Esophagus (tissue), 2 donors: ENCODE results near the gene ATP6V0C. TPM values are rescaled to one million over a fixed set of nuclear protein-coding genes. Genes with fewer than 3 reads are reported as not detected.

ENCODE experiments used
- H3K27ac ChIP-seq, 2 donors: one replicate each; pipeline ENCODE4 v1.5.1; 2013; ENCODE audit warnings: low read depth in 2 of 2, mild to moderate bottlenecking in 2 of 2, inconsistent platforms in 1 of 2, low read length in 1 of 2, moderate library complexity in 1 of 2
- H3K27me3 ChIP-seq, 2 donors: one replicate each; pipeline ENCODE4 v1.6.1; 2013; ENCODE audit warnings: low read length in 2 of 2, control low read depth in 1 of 2, mild to moderate bottlenecking in 1 of 2; ENCODE audit not compliant: insufficient read depth in 2 of 2, control insufficient read depth in 1 of 2
- H3K36me3 ChIP-seq, 2 donors: one replicate each; pipeline ENCODE4 v1.6.1; 2013; ENCODE audit warnings: low read length in 1 of 2; ENCODE audit not compliant: control insufficient read depth in 2 of 2, insufficient read depth in 2 of 2
- H3K4me1 ChIP-seq, 2 donors: one replicate each; pipeline ENCODE4 v1.6.1; 2013; ENCODE audit warnings: low read length in 1 of 2; ENCODE audit not compliant: control insufficient read depth in 2 of 2, insufficient read depth in 2 of 2
- H3K4me3 ChIP-seq, 2 donors: one replicate each; pipeline ENCODE4 v1.5.1; 2013; ENCODE audit warnings: low read length in 2 of 2, mild to moderate bottlenecking in 2 of 2, low read depth in 1 of 2, moderate library complexity in 1 of 2
- H3K9me3 ChIP-seq, 2 donors: one replicate each; pipeline ENCODE4 v1.6.1; 2013; ENCODE audit warnings: mild to moderate bottlenecking in 2 of 2, low read depth in 1 of 2, low read length in 1 of 2, moderate library complexity in 1 of 2; ENCODE audit not compliant: control insufficient read depth in 2 of 2, insufficient read depth in 1 of 2
- WGBS, 2 donors: extraction: QIAGEN DNeasy Blood & Tissue Kit; methylation state at CpG; one replicate each; pipeline ENCODE4 v1.1.7; 2013; 5-methylcytosine and 5-hydroxymethylcytosine counted together
- polyA plus RNA-seq, 2 donors: library from polyadenylated mRNA; stranded (reverse); fragments of 200-250 nt; gene quantifications; one replicate each; pipeline ENCODE4 v1.2.3, GENCODE V29; 2013
- donor health status: healthy with polysubstance abuse.
- donor health status: Bipolar disorder and iron deficiency.

ATP6V0C gene
- polyA plus RNA-seq, 2 donors, result 196 to 214 TPM

DNA sequence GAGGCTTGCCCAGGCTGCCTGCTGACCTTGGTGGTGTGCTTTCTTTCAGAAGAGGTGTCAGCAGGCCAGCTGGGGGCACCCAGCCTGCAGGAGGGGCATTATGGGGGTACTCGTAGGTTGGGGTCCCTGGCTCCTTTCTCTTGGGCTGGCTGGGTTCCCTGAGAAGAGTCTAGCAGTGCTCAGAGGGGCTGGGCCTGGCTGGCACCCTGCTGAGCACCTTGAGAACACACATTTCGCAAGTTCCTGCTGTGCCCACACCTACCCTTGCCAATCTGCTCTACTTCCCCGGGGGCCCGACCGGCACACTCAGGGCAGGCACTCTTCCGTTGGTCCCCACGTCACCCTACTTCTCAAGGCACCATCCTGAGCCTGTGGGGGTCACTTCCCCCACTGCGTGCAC lies 12.4 kb downstream of the ATP6V0C start:
- Histone ChIP-seq H3K27me3 (no peaks in the 10 kb centered on the region), H3K27ac (no peak overlapping the region), H3K36me3 (peaks cover 10 to 50% of the 10 kb centered on the region in 2 donors), H3K4me3 (no peak overlapping the region), H3K4me1 (peaks cover 6 to 7% of the 10 kb centered on the region in 2 donors), H3K9me3 (no peaks in the 10 kb centered on the region)
- WGBS, 2 donors, result 84 to 87% methylated on average over 8 of the region's 8 CpGs

DNA sequence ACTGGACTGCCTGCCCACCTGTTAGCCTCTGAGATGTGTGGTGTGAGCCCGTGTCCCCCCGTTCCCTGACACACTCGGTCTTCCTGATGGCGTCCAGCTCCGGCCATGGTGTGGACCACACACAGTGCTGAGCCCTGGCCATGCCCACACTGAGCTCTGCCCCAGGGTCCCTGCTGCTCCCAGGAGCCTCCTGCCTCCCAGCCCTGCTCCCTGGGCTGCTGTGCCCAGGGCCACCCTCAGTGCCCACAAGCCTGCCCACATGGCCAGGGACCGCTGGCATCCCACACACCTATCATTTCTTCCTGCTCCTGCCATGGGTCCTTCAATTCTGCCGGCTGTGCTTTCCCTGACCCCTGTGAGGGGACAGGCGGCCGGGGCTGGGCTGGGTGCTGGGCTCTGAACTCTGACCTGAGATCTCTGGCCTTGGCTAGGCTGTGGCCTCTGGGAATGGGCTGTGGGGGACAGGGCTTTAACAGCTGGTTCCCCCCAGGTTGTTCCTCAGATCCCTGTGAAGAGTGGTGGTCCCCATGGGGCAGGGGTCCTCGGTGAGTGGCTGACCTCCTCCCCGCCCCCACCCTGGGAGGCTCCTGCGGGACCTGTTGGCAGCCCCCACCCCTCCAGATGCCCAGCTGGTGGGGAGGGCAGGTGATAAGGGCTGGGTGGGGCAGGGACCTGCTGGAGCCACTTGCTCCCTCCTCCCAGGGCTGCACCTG lies 13.5 kb downstream of the ATP6V0C start:
- Histone ChIP-seq H3K27me3 (no peaks in the 10 kb centered on the region), H3K27ac (no peak overlapping the region), H3K4me1 (peaks cover 5 to 8% of the 10 kb centered on the region in 2 donors), H3K4me3 (no peak overlapping the region), H3K9me3 (no peaks in the 10 kb centered on the region), H3K36me3 (peaks cover 10 to 51% of the 10 kb centered on the region in 2 donors)
- 87% methylated on average over 12 of the region's 12 CpGs for WGBS, 2 donors

DNA sequence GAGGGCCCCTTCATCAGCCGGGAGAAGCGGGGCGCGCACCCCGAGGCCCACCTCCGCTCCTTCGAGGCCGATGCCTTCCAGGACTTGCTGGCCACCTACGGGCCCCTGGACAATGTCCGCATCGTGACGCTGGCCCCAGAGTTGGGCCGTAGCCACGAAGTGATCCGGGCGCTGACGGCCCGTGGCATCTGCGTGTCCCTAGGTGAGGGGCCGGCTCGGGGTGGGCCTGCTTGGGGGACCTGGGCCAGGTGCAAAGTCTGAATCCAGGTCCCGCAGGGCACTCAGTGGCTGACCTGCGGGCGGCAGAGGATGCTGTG lies 14.0 kb downstream of the ATP6V0C start:
- 94 to 95% methylated on average over 19 to 24 of the region's 24 CpGs for WGBS, 2 donors
- Histone ChIP-seq H3K4me3 (no peak overlapping the region), H3K27ac (no peak overlapping the region), H3K4me1 (peaks cover 5 to 8% of the 10 kb centered on the region in 2 donors), H3K9me3 (no peaks in the 10 kb centered on the region), H3K27me3 (no peaks in the 10 kb centered on the region), H3K36me3 (peaks cover 10 to 51% of the 10 kb centered on the region in 2 donors)

DNA sequence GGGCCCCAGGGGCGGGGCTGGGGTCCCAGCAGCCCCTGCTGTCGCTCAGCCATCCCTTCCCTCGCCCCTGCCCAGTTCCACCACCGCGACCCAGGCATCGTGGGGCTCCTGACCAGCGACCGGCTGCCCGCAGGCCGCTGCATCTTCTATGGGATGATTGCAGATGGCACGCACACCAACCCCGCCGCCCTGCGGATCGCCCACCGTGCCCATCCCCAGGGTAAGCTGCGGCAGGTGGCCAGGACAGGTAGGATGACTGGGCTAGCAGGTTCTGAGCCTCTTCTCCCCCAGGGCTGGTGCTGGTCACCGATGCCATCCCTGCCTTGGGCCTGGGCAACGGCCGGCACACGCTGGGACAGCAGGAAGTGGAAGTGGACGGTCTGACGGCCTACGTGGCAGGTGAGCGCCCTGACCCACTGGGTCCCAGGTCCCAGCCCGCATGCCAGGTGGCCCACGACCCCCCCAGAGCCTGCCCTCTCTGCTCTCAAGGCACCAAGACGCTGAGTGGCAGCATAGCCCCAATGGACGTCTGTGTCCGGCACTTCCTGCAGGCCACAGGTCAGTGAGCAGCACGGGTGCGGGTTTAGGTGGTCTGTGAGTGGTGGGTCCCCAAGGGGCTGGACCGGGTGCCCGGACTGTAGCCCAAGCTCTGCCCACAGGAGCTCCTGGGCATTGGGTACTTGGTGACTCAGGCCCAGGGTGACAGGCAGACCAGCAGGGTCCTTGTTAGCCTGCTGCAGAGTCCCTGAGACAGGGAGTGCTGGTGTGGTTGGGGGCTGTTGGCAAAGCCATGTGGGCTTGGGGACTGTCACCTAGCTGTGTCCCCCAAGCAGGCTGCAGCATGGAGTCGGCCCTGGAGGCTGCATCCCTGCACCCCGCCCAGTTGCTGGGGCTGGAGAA lies 14.7 kb downstream of the ATP6V0C start:
- Histone ChIP-seq H3K4me3 (no peak overlapping the region), H3K27ac (no peak overlapping the region), H3K36me3 (peaks cover 7 to 48% of the 10 kb centered on the region in 2 donors), H3K4me1 (peaks cover 5 to 8% of the 10 kb centered on the region in 2 donors), H3K9me3 (no peaks in the 10 kb centered on the region), H3K27me3 (no peaks in the 10 kb centered on the region)
- WGBS, 2 donors, result 92 to 94% methylated on average over 36 of the region's 36 CpGs

DNA sequence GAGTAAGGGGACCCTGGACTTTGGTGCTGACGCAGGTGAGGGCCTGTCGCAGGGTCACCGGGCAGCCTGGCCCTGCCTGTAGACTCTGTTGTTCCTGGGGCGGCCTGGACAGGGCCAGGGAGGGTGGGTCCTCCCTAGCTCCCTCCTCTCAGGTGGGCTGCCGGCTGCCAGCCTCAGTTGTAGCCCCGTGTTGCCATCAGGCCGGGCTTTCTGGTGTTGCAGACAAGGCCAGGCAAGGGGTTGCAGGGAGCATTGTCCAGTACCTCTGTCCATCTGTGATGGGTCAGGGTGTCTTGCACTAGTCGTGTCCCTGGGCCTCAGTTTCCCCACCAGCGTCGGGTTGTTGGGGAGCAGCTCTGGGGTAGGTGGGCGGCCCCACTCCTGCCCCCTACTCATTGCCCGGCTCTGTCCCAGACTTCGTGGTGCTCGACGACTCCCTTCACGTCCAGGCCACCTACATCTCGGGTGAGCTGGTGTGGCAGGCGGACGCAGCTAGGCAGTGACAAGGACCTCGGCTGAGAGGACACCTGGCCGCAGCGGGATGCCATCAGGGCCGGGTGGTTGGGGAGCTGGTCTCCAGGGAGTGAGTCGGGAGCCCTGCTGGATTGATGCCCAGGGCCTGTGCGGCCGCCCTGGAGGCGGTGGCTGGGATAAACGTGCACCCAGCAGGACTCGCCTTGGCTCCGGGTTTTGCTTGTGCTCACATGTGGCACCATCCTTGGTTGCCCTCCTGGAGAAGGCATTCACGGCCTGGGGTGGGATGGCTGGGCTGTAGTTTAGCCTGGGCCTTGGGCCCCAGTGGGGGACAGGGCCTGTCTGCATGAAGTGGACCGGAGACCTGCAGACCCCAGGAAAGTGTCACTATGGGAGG lies 15.5 kb downstream of the ATP6V0C start:
- no peaks in the 10 kb centered on the region for H3K27me3 ChIP-seq
- peaks cover 2 to 8% of the 10 kb centered on the region in 2 donors for H3K4me1 ChIP-seq
- H3K36me3 ChIP-seq, result peaks cover 4 to 42% of the 10 kb centered on the region in 2 donors
- H3K4me3 ChIP-seq, result no peak overlapping the region
- no peak overlapping the region for H3K27ac ChIP-seq
- 84 to 87% methylated on average over 31 to 32 of the region's 32 CpGs for WGBS, 2 donors
- no peaks in the 10 kb centered on the region for H3K9me3 ChIP-seq

DNA sequence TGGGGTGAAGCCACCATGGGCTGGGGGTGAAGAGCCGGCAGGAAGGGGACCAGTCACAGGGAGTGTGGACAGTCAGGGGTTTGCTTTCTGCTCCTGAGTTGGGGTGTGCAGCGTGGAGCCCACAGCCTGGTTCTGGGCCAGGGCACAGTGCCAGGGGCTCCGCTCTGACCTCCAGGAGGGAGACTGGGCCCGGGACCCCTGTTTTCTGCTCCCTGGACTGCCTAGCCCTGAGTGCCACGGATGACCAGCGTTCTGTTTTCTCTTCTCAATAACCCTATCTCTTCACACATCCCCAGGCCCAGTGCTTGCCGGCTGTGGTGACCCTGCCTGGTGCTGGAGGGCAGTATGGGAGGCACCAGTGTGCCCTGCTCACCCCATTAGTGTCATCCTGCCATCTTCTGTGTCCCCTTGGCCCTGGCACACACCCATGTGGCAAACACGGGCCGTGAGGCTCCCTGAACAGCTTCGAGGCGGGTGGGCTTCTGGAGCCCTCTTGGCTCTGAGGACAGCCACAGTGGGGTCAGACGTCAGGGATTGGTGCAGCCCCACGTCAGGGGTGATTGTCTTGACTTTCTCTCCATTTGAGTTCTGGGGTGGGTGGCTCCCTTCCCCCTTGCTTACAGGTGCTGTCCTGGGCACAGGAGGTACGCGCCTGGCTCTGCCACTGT lies 16.3 kb downstream of the ATP6V0C start:
- Histone ChIP-seq H3K4me1 (peaks cover 2 to 8% of the 10 kb centered on the region in 2 donors), H3K27me3 (no peaks in the 10 kb centered on the region), H3K9me3 (no peaks in the 10 kb centered on the region), H3K4me3 (no peak overlapping the region), H3K27ac (no peak overlapping the region), H3K36me3 (peaks cover 3 to 39% of the 10 kb centered on the region in 2 donors)
- 85 to 87% methylated on average over 15 of the region's 15 CpGs for WGBS, 2 donors

DNA sequence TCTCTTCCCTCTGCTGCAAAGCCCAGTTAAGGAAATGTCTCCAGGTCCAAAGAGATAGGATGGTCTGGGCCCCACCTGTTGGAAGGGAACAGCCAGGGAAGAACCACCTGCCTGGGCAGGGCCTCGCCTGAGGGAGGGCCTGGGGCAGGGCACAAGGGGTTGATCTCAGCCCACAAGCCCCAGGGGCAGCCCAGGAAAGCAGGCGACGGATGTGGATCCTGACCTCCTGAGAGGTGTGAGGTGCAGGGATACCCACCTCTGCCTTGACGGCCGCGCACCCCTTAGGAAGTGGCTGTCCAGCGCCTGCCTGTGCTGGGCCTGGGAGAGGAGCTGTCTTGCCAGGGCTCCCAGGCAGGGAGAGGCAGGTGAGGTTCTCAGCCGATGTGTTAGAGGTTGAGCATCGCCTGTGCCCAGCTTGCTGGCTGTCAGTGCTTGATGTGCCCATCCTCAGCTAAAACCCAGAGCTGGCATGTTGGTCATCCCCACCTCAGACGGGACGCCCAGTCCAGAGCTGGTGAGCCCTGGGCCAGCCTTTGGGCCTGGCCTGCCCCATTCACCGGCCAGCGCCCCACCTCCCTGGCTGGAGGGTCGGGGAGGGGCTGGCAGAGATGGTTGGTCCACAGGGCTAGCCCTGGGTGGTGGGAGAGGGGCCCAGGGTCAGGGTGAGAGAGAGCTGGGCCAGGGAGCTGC lies 17.0 kb downstream of the ATP6V0C start:
- Histone ChIP-seq H3K9me3 (no peaks in the 10 kb centered on the region), H3K4me1 (peaks cover 2 to 8% of the 10 kb centered on the region in 2 donors), H3K4me3 (no peak overlapping the region), H3K27ac (peak overlapping the region; percentile 93 to 96), H3K27me3 (no peaks in the 10 kb centered on the region), H3K36me3 (peaks cover 3 to 39% of the 10 kb centered on the region in 2 donors)
- 82 to 83% methylated on average over 14 of the region's 14 CpGs for WGBS, 2 donors

DNA sequence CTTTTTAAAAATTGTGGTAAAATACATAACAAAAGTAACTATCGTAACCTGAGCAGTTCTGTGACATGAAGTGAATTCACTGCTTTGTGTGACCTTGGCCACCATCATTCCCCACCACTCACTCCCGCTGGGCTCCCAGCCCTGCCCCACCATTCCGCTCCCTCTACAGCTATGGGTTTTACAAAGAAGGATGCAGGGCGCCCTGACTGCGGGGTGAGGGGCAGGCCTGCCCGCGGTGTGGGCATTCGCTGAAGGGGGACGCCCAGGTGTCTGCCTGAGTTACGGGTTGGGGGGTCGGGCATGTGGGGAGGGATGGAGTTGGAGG lies 17.6 kb downstream of the ATP6V0C start, which contains the start of gene CEMP1:
CEMP1 (minus strand) TSS at position 38 of the 325 bp plus-strand sequence. CDS start 335 bp downstream, outside the sequence.
- H3K9me3 ChIP-seq, result no peaks in the 10 kb centered on the region
- H3K36me3 ChIP-seq, result peaks cover 3 to 39% of the 10 kb centered on the region in 2 donors
- WGBS, 2 donors, result 8 to 13% methylated on average over 11 of the region's 11 CpGs
- H3K27me3 ChIP-seq, result no peaks in the 10 kb centered on the region
- peaks cover 4 to 14% of the 10 kb centered on the region in 2 donors for H3K4me1 ChIP-seq
- peak within 1 kb of the TSS; percentile 97 for H3K27ac ChIP-seq
- peak within 1 kb of the TSS; percentile 55 to 63 for H3K4me3 ChIP-seq
